ENCODE data around the gene IFITM5. TPM values are rescaled to one million over a fixed set of nuclear protein-coding genes. Genes with fewer than 3 reads are reported as not detected.

The IFITM5 gene
- total and polyA plus RNA-seq, 9 of the 15 experiments (the other 6 are each of a cell fraction or from before 2014, with no cell fraction given) = 0.19 TPM; not detected in 8

DNA sequence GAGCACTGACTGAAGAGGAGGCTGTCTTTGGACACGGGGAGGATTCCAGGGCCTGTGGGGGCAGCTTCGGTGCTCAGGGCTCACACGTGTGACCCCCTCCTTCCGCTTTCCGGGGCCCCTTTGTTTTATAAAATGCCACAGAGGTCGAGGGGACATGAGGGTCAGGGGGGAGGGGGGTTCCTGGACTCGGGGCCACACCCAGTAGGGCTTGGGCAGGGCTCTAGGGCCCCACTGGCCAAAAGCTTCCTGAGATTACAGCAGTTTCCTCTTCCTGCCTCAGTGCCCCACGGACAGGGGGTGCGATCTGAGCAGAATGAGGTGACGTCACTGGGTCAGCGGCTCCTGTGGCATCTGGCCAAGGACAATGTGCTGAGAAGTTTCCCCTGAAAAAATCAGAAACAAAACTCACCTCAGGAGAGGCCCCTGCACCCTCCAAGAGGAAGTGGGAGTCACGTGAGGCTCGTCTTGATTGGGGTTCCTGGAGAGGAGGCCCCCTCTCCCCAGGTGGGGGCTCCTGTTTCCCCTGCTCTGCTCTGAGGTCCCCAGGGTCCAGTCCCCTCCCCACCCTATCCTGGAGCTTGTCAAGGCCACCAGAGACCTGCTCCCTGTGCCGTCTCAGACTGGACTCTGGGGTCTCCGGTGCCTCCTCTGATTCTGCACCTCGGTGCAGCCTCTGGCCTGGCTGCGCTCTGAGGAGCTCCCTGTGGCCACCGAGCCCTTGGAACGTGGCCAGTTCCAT is 27.7 kb upstream of the IFITM5 start (continued):
- TF ChIP-seq, protein P1, sequence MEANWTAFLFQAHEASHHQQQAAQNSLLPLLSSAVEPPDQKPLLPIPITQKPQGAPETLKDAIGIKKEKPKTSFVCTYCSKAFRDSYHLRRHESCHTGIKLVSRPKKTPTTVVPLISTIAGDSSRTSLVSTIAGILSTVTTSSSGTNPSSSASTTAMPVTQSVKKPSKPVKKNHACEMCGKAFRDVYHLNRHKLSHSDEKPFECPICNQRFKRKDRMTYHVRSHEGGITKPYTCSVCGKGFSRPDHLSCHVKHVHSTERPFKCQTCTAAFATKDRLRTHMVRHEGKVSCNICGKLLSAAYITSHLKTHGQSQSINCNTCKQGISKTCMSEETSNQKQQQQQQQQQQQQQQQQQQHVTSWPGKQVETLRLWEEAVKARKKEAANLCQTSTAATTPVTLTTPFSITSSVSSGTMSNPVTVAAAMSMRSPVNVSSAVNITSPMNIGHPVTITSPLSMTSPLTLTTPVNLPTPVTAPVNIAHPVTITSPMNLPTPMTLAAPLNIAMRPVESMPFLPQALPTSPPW (CRISPR knock-in tag; IDR thresholded peaks at IDR 0.05) = peak; percentile 53
- TF ChIP-seq PHF21A (IDR thresholded peaks at IDR 0.05; ENCODE audit: borderline replicate concordance, low read depth) = peak; percentile 82; the same call in 1 of the 2 replicates
- TF ChIP-seq, protein P2, sequence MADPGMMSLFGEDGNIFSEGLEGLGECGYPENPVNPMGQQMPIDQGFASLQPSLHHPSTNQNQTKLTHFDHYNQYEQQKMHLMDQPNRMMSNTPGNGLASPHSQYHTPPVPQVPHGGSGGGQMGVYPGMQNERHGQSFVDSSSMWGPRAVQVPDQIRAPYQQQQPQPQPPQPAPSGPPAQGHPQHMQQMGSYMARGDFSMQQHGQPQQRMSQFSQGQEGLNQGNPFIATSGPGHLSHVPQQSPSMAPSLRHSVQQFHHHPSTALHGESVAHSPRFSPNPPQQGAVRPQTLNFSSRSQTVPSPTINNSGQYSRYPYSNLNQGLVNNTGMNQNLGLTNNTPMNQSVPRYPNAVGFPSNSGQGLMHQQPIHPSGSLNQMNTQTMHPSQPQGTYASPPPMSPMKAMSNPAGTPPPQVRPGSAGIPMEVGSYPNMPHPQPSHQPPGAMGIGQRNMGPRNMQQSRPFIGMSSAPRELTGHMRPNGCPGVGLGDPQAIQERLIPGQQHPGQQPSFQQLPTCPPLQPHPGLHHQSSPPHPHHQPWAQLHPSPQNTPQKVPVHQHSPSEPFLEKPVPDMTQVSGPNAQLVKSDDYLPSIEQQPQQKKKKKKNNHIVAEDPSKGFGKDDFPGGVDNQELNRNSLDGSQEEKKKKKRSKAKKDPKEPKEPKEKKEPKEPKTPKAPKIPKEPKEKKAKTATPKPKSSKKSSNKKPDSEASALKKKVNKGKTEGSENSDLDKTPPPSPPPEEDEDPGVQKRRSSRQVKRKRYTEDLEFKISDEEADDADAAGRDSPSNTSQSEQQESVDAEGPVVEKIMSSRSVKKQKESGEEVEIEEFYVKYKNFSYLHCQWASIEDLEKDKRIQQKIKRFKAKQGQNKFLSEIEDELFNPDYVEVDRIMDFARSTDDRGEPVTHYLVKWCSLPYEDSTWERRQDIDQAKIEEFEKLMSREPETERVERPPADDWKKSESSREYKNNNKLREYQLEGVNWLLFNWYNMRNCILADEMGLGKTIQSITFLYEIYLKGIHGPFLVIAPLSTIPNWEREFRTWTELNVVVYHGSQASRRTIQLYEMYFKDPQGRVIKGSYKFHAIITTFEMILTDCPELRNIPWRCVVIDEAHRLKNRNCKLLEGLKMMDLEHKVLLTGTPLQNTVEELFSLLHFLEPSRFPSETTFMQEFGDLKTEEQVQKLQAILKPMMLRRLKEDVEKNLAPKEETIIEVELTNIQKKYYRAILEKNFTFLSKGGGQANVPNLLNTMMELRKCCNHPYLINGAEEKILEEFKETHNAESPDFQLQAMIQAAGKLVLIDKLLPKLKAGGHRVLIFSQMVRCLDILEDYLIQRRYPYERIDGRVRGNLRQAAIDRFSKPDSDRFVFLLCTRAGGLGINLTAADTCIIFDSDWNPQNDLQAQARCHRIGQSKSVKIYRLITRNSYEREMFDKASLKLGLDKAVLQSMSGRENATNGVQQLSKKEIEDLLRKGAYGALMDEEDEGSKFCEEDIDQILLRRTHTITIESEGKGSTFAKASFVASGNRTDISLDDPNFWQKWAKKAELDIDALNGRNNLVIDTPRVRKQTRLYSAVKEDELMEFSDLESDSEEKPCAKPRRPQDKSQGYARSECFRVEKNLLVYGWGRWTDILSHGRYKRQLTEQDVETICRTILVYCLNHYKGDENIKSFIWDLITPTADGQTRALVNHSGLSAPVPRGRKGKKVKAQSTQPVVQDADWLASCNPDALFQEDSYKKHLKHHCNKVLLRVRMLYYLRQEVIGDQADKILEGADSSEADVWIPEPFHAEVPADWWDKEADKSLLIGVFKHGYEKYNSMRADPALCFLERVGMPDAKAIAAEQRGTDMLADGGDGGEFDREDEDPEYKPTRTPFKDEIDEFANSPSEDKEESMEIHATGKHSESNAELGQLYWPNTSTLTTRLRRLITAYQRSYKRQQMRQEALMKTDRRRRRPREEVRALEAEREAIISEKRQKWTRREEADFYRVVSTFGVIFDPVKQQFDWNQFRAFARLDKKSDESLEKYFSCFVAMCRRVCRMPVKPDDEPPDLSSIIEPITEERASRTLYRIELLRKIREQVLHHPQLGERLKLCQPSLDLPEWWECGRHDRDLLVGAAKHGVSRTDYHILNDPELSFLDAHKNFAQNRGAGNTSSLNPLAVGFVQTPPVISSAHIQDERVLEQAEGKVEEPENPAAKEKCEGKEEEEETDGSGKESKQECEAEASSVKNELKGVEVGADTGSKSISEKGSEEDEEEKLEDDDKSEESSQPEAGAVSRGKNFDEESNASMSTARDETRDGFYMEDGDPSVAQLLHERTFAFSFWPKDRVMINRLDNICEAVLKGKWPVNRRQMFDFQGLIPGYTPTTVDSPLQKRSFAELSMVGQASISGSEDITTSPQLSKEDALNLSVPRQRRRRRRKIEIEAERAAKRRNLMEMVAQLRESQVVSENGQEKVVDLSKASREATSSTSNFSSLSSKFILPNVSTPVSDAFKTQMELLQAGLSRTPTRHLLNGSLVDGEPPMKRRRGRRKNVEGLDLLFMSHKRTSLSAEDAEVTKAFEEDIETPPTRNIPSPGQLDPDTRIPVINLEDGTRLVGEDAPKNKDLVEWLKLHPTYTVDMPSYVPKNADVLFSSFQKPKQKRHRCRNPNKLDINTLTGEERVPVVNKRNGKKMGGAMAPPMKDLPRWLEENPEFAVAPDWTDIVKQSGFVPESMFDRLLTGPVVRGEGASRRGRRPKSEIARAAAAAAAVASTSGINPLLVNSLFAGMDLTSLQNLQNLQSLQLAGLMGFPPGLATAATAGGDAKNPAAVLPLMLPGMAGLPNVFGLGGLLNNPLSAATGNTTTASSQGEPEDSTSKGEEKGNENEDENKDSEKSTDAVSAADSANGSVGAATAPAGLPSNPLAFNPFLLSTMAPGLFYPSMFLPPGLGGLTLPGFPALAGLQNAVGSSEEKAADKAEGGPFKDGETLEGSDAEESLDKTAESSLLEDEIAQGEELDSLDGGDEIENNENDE (IDR thresholded peaks at IDR 0.05; ENCODE audit: low read depth, low read length) = no peak
- peak; percentile 60; the same call in 1 of the 2 replicates for TF ChIP-seq ZBTB17 (CRISPR knock-in tag; IDR thresholded peaks at IDR 0.05)
- TF ChIP-seq, protein P3, sequence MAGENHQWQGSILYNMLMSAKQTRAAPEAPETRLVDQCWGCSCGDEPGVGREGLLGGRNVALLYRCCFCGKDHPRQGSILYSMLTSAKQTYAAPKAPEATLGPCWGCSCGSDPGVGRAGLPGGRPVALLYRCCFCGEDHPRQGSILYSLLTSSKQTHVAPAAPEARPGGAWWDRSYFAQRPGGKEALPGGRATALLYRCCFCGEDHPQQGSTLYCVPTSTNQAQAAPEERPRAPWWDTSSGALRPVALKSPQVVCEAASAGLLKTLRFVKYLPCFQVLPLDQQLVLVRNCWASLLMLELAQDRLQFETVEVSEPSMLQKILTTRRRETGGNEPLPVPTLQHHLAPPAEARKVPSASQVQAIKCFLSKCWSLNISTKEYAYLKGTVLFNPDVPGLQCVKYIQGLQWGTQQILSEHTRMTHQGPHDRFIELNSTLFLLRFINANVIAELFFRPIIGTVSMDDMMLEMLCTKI (IDR thresholded peaks at IDR 0.05; ENCODE audit: partially characterized antibody) = no peak
- 0 out of 2 replicates have a peak, but pooled peaks have one; percentile 42 for TF ChIP-seq ZNF12 (CRISPR knock-in tag; IDR thresholded peaks at IDR 0.05)
- peak; percentile 14; the same call in 1 of the 2 replicates for TF ChIP-seq NBN (IDR thresholded peaks at IDR 0.05; ENCODE audit: low read depth)
- TF ChIP-seq TARDBP (IDR thresholded peaks at IDR 0.05) = peak; percentile 65; the same call in 1 of the 2 replicates
- TF ChIP-seq ZNF311 (CRISPR knock-in tag; IDR thresholded peaks at IDR 0.05) = peak; percentile 72; the same call in 1 of the 2 replicates
- TF ChIP-seq, protein P4, sequence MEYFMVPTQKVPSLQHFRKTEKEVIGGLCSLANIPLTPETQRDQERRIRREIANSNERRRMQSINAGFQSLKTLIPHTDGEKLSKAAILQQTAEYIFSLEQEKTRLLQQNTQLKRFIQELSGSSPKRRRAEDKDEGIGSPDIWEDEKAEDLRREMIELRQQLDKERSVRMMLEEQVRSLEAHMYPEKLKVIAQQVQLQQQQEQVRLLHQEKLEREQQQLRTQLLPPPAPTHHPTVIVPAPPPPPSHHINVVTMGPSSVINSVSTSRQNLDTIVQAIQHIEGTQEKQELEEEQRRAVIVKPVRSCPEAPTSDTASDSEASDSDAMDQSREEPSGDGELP (CRISPR knock-in tag; IDR thresholded peaks at IDR 0.05; ENCODE audit: borderline replicate concordance) = peak; percentile 32; the same call in 1 of the 2 replicates
- peak; percentile 67 for TF ChIP-seq ZNF589 (CRISPR knock-in tag; IDR thresholded peaks at IDR 0.05; ENCODE audit: low read depth)

Data from K562 (cell line).